ENCODE data around the gene DLG1. TPM values are rescaled to one million over a fixed set of nuclear protein-coding genes. Genes with fewer than 3 reads are reported as not detected.
"Not testable (repeated sequence)": the region's sequence is repeated elsewhere in the genome, so short reads cannot be mapped to it uniquely, and the experiment has no call there.

Gene DLG1
- total RNA-seq, 4 donors from 2014 or later: 103 to 150 (median 122) TPM

- H3K4me3 ChIP-seq: no peak overlapping the region
- H3K27me3 ChIP-seq: no peaks in the 10 kb centered on the region
- H3K27ac ChIP-seq: no peak overlapping the region
- DNase-seq: no peak
- 73 to 90% methylated on average over 3 of the region's 3 CpGs for WGBS, 2 donors
- H3K36me3 ChIP-seq: peaks cover 0 to 20% (median 0%) of the 10 kb centered on the region in 3 donors
- no peak for TF ChIP-seq POLR2A (IDR thresholded peaks at IDR 0.05)
- TF ChIP-seq, protein P1, sequence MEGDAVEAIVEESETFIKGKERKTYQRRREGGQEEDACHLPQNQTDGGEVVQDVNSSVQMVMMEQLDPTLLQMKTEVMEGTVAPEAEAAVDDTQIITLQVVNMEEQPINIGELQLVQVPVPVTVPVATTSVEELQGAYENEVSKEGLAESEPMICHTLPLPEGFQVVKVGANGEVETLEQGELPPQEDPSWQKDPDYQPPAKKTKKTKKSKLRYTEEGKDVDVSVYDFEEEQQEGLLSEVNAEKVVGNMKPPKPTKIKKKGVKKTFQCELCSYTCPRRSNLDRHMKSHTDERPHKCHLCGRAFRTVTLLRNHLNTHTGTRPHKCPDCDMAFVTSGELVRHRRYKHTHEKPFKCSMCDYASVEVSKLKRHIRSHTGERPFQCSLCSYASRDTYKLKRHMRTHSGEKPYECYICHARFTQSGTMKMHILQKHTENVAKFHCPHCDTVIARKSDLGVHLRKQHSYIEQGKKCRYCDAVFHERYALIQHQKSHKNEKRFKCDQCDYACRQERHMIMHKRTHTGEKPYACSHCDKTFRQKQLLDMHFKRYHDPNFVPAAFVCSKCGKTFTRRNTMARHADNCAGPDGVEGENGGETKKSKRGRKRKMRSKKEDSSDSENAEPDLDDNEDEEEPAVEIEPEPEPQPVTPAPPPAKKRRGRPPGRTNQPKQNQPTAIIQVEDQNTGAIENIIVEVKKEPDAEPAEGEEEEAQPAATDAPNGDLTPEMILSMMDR (IDR thresholded peaks at IDR 0.05): no peak
- H3K4me1 ChIP-seq: peaks cover 0 to under 1% (median 0%) of the 10 kb centered on the region in 3 donors
- H3K9me3 ChIP-seq: no peaks in the 10 kb centered on the region
- intact Hi-C loops (cut with DNase I): loop anchor here (10.0 kb wide), 1 partner anchor 191 kb away; no protein-coding TSS in a partner anchor
Observed at GRCh38 chr3:197196192-197196591, 102.2 kb downstream of the DLG1 start.

DNA sequence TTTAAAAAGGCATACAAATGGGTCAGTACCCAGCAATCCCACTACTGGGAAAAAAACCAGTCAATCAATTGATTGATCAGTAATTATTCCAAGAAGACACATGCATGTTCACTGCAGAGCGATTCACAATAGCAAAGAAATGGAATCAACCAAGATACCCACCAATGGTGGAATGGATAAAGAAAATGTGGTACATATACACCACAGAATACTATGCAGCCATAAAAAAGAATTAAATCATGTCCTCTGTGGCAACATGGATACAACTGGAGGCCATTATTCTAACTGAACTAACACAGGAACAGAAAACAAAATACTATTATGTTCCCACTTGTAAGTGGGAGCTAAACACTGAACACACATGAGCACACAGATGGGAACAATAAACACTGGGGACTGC lies 103.1 kb downstream of the DLG1 start:
- Histone ChIP-seq H3K9me3 (no peaks in the 10 kb centered on the region), H3K4me3 (no peak overlapping the region), H3K4me1 (no peaks in the 10 kb centered on the region), H3K27ac (no peak overlapping the region), H3K27me3 (no peaks in the 10 kb centered on the region), H3K36me3 (peaks cover 0 to 29% (median 0%) of the 10 kb centered on the region in 3 donors)
- intact Hi-C loops (cut with DNase I): loop anchor here (10.0 kb wide), 1 partner anchor 191 kb away; no protein-coding TSS in a partner anchor
- TF ChIP-seq, protein P1 (IDR thresholded peaks at IDR 0.05): no peak
- TF ChIP-seq POLR2A (IDR thresholded peaks at IDR 0.05): no peak
- 94 to 100% methylated on average over 1 of the region's 1 CpG for WGBS, 2 donors
- DNase-seq: no peak

DNA sequence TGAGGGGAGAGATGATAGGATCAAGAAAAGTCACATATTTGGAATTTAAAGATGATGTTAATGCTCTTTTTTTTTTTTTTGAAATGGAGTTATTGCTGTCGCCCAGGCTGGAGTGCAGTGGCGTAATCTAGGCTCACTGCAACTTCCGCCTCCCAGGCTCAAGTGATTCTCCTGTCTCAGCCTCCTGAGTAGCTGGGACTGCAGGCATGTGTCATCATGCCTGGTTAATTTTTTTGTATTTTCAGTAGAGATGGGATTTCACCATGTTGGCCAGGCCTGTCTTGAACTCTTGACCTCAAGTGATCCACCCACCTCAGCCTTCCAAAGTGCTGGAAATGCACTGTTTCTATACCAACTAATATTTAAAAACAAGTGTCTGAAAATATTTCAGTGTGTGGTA lies 104.7 kb downstream of the DLG1 start:
- not testable (repeated sequence) for H3K4me3 ChIP-seq, DNase-seq, H3K27me3 ChIP-seq, H3K4me1 ChIP-seq, H3K27ac ChIP-seq, H3K9me3 ChIP-seq
- WGBS, 2 donors: 80 to 94% methylated on average over 3 of the region's 3 CpGs
- intact Hi-C loops (cut with DNase I): loop anchor here (10.0 kb wide), 1 partner anchor 189 kb away; no protein-coding TSS in a partner anchor
- H3K36me3 ChIP-seq: peaks cover 0 to 31% (median 0%) of the 10 kb centered on the region in 3 donors

GRCh38 chr3:197191897-197192296 lies 106.5 kb downstream of the DLG1 start:
- no peaks in the 10 kb centered on the region for H3K9me3 ChIP-seq
- H3K4me3 ChIP-seq: no peak overlapping the region
- intact Hi-C loops (cut with DNase I): loop anchor here (10.0 kb wide), 1 partner anchor 187 kb away; no protein-coding TSS in a partner anchor
- no peak overlapping the region for H3K27ac ChIP-seq
- peaks cover 0 to 31% (median 0%) of the 10 kb centered on the region in 3 donors for H3K36me3 ChIP-seq
- DNase-seq: no peak
- no peaks in the 10 kb centered on the region for H3K4me1 ChIP-seq
- no peak for TF ChIP-seq POLR2A (IDR thresholded peaks at IDR 0.05)
- TF ChIP-seq, protein P1 (IDR thresholded peaks at IDR 0.05): no peak
- 83 to 97% methylated on average over 2 of the region's 2 CpGs for WGBS, 2 donors
- no peaks in the 10 kb centered on the region for H3K27me3 ChIP-seq

DNA sequence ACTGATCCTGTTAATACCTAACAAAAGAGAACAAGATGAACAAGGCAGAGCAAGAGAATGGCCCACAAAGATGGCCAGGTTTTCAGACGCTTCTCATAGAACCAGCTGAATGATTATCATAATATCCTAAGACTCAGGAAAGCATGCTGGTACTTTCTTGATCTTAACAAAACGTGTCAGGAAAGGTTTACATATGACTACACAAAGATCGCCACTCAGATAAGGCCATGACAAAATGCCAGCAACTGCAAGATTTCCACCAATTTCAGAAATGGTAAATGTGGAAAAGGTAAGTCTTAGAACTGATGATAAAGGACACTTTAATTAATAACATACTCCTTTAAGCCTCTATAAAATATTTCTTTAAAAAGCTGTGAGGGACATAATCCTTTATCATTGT lies 108.8 kb downstream of the DLG1 start:
- H3K4me3 ChIP-seq: no peak overlapping the region
- peaks cover 0 to 31% (median 0%) of the 10 kb centered on the region in 3 donors for H3K36me3 ChIP-seq
- H3K27ac ChIP-seq: no peak overlapping the region
- H3K4me1 ChIP-seq: no peaks in the 10 kb centered on the region
- H3K9me3 ChIP-seq: no peaks in the 10 kb centered on the region
- TF ChIP-seq, protein P1 (IDR thresholded peaks at IDR 0.05): no peak
- TF ChIP-seq POLR2A (IDR thresholded peaks at IDR 0.05): no peak
- 47 to 56% methylated on average over 3 of the region's 3 CpGs for WGBS, 2 donors
- H3K27me3 ChIP-seq: no peaks in the 10 kb centered on the region
- intact Hi-C loops (cut with DNase I): loop anchor here (10.0 kb wide), 1 partner anchor 185 kb away; no protein-coding TSS in a partner anchor
- no peak for DNase-seq

GRCh38 chr3:197188963-197189362 lies 109.4 kb downstream of the DLG1 start:
- H3K27ac ChIP-seq: no peak overlapping the region
- no peak overlapping the region for H3K4me3 ChIP-seq
- peaks cover 0 to 31% (median 0%) of the 10 kb centered on the region in 3 donors for H3K36me3 ChIP-seq
- H3K4me1 ChIP-seq: no peaks in the 10 kb centered on the region
- no peaks in the 10 kb centered on the region for H3K27me3 ChIP-seq
- TF ChIP-seq, protein P1 (IDR thresholded peaks at IDR 0.05): no peak
- no peak for TF ChIP-seq POLR2A (IDR thresholded peaks at IDR 0.05)
- intact Hi-C loops (cut with DNase I): no loop called here
- H3K9me3 ChIP-seq: no peaks in the 10 kb centered on the region
- WGBS, 2 donors: 68 to 73% methylated on average over 3 of the region's 3 CpGs
- no peak for DNase-seq
